ENCODE results near the gene STMN3.

DNA sequence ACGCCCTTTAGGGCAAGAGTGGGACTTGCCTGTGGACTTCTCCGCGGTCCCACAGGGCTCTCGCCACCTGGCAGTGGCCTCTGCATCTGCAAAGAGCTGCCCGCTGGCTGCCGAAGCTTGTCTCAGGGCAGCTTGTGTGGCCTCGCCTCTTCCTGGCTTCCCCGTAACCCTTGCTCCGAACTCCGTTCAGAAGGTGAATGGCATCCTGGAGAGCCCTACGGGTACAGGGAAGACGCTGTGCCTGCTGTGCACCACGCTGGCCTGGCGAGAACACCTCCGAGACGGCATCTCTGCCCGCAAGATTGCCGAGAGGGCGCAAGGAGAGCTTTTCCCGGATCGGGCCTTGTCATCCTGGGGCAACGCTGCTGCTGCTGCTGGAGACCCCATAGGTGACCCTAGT is 7.9 kb upstream of the STMN3 start:
- TF ChIP-seq, protein P1, sequence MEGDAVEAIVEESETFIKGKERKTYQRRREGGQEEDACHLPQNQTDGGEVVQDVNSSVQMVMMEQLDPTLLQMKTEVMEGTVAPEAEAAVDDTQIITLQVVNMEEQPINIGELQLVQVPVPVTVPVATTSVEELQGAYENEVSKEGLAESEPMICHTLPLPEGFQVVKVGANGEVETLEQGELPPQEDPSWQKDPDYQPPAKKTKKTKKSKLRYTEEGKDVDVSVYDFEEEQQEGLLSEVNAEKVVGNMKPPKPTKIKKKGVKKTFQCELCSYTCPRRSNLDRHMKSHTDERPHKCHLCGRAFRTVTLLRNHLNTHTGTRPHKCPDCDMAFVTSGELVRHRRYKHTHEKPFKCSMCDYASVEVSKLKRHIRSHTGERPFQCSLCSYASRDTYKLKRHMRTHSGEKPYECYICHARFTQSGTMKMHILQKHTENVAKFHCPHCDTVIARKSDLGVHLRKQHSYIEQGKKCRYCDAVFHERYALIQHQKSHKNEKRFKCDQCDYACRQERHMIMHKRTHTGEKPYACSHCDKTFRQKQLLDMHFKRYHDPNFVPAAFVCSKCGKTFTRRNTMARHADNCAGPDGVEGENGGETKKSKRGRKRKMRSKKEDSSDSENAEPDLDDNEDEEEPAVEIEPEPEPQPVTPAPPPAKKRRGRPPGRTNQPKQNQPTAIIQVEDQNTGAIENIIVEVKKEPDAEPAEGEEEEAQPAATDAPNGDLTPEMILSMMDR (IDR thresholded peaks at IDR 0.05), result no peak
- TF ChIP-seq POLR2A (IDR thresholded peaks at IDR 0.05), result no peak

Measured in testis (tissue), 2 donors.